Spleen (tissue), 11 donors: ENCODE data around the gene OTOP2. TPM values are rescaled to one million over a fixed set of nuclear protein-coding genes. Genes with fewer than 3 reads are reported as not detected.

Experiments used
- DNase-seq: peaks from one replicate; pipeline ENCODE4 v3.0.0-alpha.2; 2020
- H3K27ac ChIP-seq, 8 donors: fragments of 200-600 bp; sonication (generic) in 7 of 8; 1 replicate in 4 of 8; 2 replicates in 4 of 8; pipeline versions ENCODE4 v1.5.0 to v1.8.0; 2016 to 2021; ENCODE audit warnings: inconsistent platforms in 4 of 8, mild to moderate bottlenecking in 4 of 8, moderate library complexity in 1 of 8
- H3K27me3 ChIP-seq, 7 donors: fragments of 200-600 bp; sonication (generic) in 6 of 7; replicated peaks in 1 of 7; 1 replicate in 4 of 7; 2 replicates in 3 of 7; pipeline versions ENCODE4 v1.5.0 to v1.8.0; 2016 to 2021; ENCODE audit warnings: inconsistent platforms in 3 of 7, mild to moderate bottlenecking in 1 of 7
- H3K36me3 ChIP-seq, 6 donors: fragments of 200-600 bp; sonication (generic) in 5 of 6; 1 replicate in 4 of 6; 2 replicates in 2 of 6; pipeline versions ENCODE4 v1.5.0 to v1.8.0; 2016 to 2021; ENCODE audit warnings: inconsistent platforms in 2 of 6
- H3K4me1 ChIP-seq, 6 donors: fragments of 200-600 bp; sonication (generic) in 5 of 6; 1 replicate in 3 of 6; 2 replicates in 3 of 6; pipeline versions ENCODE4 v1.5.0 to v1.8.0; 2016 to 2021; ENCODE audit warnings: inconsistent platforms in 3 of 6
- H3K4me3 ChIP-seq, 8 donors: fragments of 200-600 bp; sonication (generic) in 7 of 8; 1 replicate in 4 of 8; 2 replicates in 4 of 8; pipeline versions ENCODE4 v1.5.0 to v1.8.0; 2016 to 2021; ENCODE audit warnings: inconsistent platforms in 4 of 8, mild to moderate bottlenecking in 4 of 8, moderate library complexity in 2 of 8
- H3K9me3 ChIP-seq, 8 donors: fragments of 200-600 bp; sonication (generic) in 7 of 8; 1 replicate in 4 of 8; 2 replicates in 4 of 8; pipeline versions ENCODE4 v1.5.0 to v1.8.0; 2016 to 2021; ENCODE audit warnings: inconsistent platforms in 4 of 8
- CTCF ChIP-seq, 11 experiments: fragments of 200-600 bp in 7 of 11; fragments of 450-650 bp in 4 of 11; sonication (generic) in 4 of 11; IDR thresholded peaks in 8 of 11; conservative IDR thresholded peaks in 3 of 11; 1 replicate in 7 of 11; 2 replicates in 4 of 11; pipeline versions ENCODE4 v1.4.0 to v1.8.0; 2016 to 2021; ENCODE audit warnings: antibody characterized with exemption in 11 of 11, inconsistent platforms in 4 of 11, mild to moderate bottlenecking in 1 of 11
- POLR2A ChIP-seq, 3 donors: fragments of 450-650 bp; IDR thresholded peaks; one replicate each; pipeline ENCODE4 v1.5.1; 2017; ENCODE audit warnings: antibody characterized with exemption in 3 of 3, mild to moderate bottlenecking in 1 of 3
- POLR2AphosphoS5 ChIP-seq, 3 donors: sonication (generic); formaldehyde crosslinking; IDR thresholded peaks; one replicate each; pipeline ENCODE4 v1.5.1; 2017; ENCODE audit warnings: antibody characterized with exemption in 3 of 3
- WGBS, 5 donors: extraction: QIAGEN DNeasy Blood & Tissue Kit in 3 of 5; methylation state at CpG; one replicate each; pipeline versions ENCODE4 v1.1.5 to v1.1.7; 2013 to 2018; 5-methylcytosine and 5-hydroxymethylcytosine counted together
- intact Hi-C: fragments of 100-400 bp; cut with DNase I; formaldehyde crosslinking; loops from one replicate; pipeline ENCODE4 v1.15.0; 2023; ENCODE audit warnings: low total_unique reads
- polyA plus RNA-seq, 3 donors: library from polyadenylated mRNA; stranded (reverse); fragments of 200-250 nt; gene quantifications; one replicate each; pipeline ENCODE4 v1.2.1, GENCODE V29; 2013
- total RNA-seq, 7 donors: library from RNA; depleted of rRNA in 3 of 7; stranded (reverse); fragments of >200 nt in 3 of 7; fragmentation: NEBNext Ultra II Directional in 4 of 7; extraction: Animal tissue kit (Norgen Biotek cat#: 25700) in 4 of 7; gene quantifications; one replicate each; pipeline versions ENCODE4 v1.1.0 to v1.2.1, GENCODE V29; 2016 to 2021
- donor health status: healthy with polysubstance abuse.
- donor health status: DM: no; HTN: no; CAD: no; lungs with moderate emphysema.
- donor health status: DM: no; HTN: no; CAD: no.
- donor health status: Bipolar disorder and iron deficiency.
- donor health status: healthy.
- donor health status: DM: no; HTN: no; CAD: no.
- donor health status: DM: yes; HTN: yes; CAD: no.

The OTOP2 gene
- total and polyA plus RNA-seq, 10 donors: not detected

- no peaks in the 10 kb centered on the region for H3K36me3 ChIP-seq
- DNase-seq: no peak
- H3K4me1 ChIP-seq: peaks cover 15 to 39% (median 24%) of the 10 kb centered on the region in 6 donors
- no peak overlapping the region for H3K27ac ChIP-seq
- H3K4me3 ChIP-seq: no peak overlapping the region
- intact Hi-C loops: no loop called here
- 90 to 100% (median 98%) methylated on average over 1 to 2 of the region's 2 CpGs; no CpG with 5 or more reads in 1 of the 5 donors for WGBS, 5 donors
- peaks cover 5 to 100% (median 71%) of the 10 kb centered on the region in 7 donors for H3K27me3 ChIP-seq
- no peaks in the 10 kb centered on the region for H3K9me3 ChIP-seq
- TF ChIP-seq POLR2AphosphoS5 (IDR thresholded peaks at IDR 0.05) (no peak), CTCF (IDR thresholded peaks at IDR 0.05 in 8 of 11, conservative IDR thresholded peaks at IDR 0.05 in 3 of 11) (no peak), POLR2A (IDR thresholded peaks at IDR 0.05) (no peak)
Measured at GRCh38 chr17:74921769-74922168, 2.3 kb upstream of the OTOP2 start.

DNA sequence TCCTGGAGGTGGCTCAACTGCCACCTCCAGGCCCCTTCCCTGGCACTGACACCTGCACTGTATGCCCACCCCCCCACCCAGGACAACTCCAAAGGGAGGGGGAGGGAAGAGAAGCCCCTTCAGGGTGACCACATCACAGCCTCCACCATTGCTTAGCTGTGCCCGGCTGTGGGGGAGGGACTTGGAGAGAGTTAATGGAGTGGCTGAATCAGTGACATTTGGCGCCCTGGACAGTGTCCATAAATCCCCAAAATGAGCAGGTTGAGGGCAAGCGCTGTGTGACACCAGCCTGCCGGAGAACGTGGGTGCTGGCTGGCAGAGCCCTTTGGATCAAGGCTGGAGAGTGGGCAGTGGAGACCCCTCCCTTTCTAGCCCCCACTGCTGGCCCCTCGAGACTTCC lies 1.9 kb upstream of the OTOP2 start:
- Histone ChIP-seq H3K9me3 (no peaks in the 10 kb centered on the region), H3K36me3 (no peaks in the 10 kb centered on the region), H3K4me1 (peaks cover 15 to 36% (median 24%) of the 10 kb centered on the region in 6 donors), H3K4me3 (no peak overlapping the region), H3K27me3 (peaks cover 5 to 100% (median 71%) of the 10 kb centered on the region in 7 donors), H3K27ac (no peak overlapping the region)
- intact Hi-C loops: no loop called here
- 53 to 64% (median 60%) methylated on average over 6 of the region's 6 CpGs for WGBS, 5 donors
- no peak for DNase-seq
- TF ChIP-seq POLR2AphosphoS5 (IDR thresholded peaks at IDR 0.05) (no peak), CTCF (IDR thresholded peaks at IDR 0.05 in 8 of 11, conservative IDR thresholded peaks at IDR 0.05 in 3 of 11) (no peak), POLR2A (IDR thresholded peaks at IDR 0.05) (no peak)

GRCh38 chr17:74922694-74923537 lies 1.2 kb upstream of the OTOP2 start, which contains the start of gene USH1G:
Gene USH1G (minus strand): TSS chr17:74923255. CDS start chr17:74923073, 182 bp downstream.
- Histone ChIP-seq H3K4me1 (peaks cover 15 to 32% (median 24%) of the 10 kb centered on the region in 6 donors), H3K27ac (no peak within 1 kb of the TSS), H3K4me3 (peak within 1 kb of the TSS in 6 of 8 donors; percentile 21 to 67 (median 29)), H3K36me3 (no peaks in the 10 kb centered on the region), H3K9me3 (no peaks in the 10 kb centered on the region), H3K27me3 (peaks cover 5 to 100% (median 75%) of the 10 kb centered on the region in 7 donors)
- intact Hi-C loops: no loop called here
- TF ChIP-seq CTCF (IDR thresholded peaks at IDR 0.05 in 8 of 11, conservative IDR thresholded peaks at IDR 0.05 in 3 of 11) (no peak), POLR2A (IDR thresholded peaks at IDR 0.05) (no peak), POLR2AphosphoS5 (IDR thresholded peaks at IDR 0.05) (no peak)
- DNase-seq: no peak
- WGBS, 5 donors: 4 to 7% (median 5%) methylated on average over 17 to 56 of the region's 57 CpGs
